GM13976 (cell line): ENCODE results near the gene PAX1.

Experiments
- DNase-seq: peaks from one replicate; pipeline ENCODE4 v3.0.0; 2012; ENCODE audit warnings: low spot score
- in situ Hi-C: fragments of 300-500 bp; cut with MboI; formaldehyde crosslinking; loops from one replicate; pipeline ENCODE4 v1.12.0; 2022; ENCODE audit warnings: low sequenced_read_pairs, mixed read lengths, inconsistent platforms; ENCODE audit not compliant: unreplicated experiment
- TF ChIP-seq, protein P1 (sequence below): IDR thresholded peaks from 2 replicates; pipeline ENCODE4 v1.5.1; 2012; ENCODE audit warnings: borderline replicate concordance, mild to moderate bottlenecking; ENCODE audit not compliant: insufficient read depth; ENCODE audit errors: extremely low read depth, missing control alignments, control extremely low read depth

PAX1 gene

DNA sequence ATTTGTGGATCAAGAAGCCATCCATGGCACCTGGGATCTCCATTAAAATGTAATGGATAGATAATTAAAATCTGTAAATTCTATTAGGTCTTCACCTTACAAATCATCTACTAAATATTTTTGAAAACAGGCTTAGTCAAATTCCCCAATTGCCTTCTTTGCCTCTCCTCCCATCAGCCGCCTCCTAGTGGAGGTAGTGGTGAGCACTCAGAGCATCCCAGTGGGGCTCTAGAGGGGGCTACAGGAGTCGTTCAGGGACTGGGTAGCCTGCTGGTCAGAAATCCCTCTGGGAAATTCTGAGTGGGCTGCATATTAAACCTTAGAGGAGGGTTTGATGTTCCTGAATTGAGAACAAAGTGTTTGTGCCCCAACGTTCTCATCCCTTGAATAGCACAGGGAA is 20.8 kb upstream of the PAX1 start:
- no peak for DNase-seq
- TF ChIP-seq, protein P1, sequence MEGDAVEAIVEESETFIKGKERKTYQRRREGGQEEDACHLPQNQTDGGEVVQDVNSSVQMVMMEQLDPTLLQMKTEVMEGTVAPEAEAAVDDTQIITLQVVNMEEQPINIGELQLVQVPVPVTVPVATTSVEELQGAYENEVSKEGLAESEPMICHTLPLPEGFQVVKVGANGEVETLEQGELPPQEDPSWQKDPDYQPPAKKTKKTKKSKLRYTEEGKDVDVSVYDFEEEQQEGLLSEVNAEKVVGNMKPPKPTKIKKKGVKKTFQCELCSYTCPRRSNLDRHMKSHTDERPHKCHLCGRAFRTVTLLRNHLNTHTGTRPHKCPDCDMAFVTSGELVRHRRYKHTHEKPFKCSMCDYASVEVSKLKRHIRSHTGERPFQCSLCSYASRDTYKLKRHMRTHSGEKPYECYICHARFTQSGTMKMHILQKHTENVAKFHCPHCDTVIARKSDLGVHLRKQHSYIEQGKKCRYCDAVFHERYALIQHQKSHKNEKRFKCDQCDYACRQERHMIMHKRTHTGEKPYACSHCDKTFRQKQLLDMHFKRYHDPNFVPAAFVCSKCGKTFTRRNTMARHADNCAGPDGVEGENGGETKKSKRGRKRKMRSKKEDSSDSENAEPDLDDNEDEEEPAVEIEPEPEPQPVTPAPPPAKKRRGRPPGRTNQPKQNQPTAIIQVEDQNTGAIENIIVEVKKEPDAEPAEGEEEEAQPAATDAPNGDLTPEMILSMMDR: no peak
- in situ Hi-C loops: no loop called here

DNA sequence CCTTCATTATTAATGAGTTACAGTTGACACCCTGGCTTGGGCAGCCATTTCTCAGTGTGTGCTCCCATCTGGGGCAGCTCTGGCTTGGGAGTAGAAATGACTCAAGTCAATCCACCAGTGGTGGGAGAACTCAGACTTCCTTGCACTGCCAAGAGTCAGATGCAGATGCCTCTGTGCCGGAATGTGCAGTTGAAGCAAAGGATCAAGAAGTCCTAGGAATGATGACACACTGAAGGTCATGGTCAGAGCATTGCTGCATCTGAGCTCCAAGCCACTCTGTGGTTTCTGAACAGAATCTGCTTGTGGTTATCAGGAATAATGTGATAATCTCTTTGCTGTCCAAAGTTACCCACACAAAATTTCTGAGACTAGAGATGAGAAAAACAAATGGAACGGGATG is 19.5 kb upstream of the PAX1 start:
- no peak for DNase-seq
- TF ChIP-seq, protein P1: no peak
- in situ Hi-C loops: no loop called here

DNA sequence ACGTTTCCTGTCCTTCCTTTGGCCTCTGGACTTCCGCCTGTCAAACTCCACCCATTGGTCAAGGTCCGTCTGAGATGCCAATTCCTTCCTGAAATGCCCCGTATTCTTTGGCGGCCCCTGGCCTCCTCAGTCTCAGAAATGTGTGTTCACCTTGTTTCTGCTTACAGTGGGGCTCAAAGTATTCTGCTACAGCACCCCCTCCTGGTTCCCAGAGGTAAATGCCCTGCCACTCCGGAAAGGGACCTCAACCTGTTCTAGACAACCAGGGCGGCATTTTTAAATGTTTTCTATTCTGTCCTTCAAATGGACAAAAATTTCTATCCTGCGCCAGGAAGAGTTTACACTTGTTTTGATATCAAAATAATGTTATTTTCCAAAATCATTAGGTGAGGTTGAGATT is 12.1 kb upstream of the PAX1 start:
- in situ Hi-C loops: no loop called here
- TF ChIP-seq, protein P1: peak; percentile 22

DNA sequence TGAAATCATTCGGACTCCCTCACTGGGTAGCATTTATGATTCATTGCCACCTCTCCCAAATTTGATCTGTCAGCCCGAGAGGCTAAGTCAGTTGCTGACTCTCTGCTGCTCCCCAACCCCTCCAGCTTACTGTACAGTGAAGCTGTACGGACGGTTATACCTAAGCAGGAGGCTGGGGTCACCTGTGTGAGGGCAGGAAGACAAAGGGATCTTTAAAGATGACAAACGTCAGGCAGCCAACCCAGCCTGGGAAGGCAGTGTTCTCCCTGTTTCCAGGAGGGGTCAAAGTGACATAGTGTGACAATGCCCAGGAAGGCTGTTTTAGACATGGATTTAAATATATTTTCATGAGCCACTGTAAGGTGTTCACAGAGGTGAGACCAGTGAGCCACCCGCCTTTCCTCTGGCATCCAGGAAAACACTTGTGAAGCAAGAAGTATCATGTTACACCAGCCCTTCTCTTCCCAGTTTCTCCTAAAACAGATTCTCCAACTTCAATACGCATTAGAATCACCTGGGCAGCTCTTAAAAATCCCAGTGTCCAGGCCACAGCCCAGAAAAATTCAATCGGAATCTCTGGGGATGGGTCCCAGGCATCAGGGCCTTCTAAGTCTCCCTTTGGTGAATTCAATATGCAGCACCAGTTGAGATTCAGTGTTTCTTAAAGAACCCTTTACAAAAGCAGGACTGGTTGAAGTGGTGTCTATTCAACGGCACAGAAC is 6.8 kb upstream of the PAX1 start:
- no peak for DNase-seq
- TF ChIP-seq, protein P1: no peak
- in situ Hi-C loops: no loop called here

More for the DNA sequence above, 12.1 kb upstream of the PAX1 start:
- DNase-seq: no peak

DNA sequence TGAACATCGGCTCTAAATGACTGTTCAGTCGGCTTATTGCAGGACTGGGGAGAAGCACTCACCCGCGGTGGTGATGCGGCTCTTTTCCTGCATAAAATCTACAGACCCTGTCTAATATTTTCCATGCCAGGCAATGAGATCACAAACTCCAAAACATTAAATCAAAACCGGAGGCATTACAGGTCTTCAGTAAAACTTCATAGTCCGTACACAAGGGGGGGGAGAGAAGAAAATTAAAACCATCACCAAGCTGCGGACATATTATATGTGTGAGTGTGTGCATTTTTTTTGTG is 6.3 kb upstream of the PAX1 start:
- in situ Hi-C loops: no loop called here
- TF ChIP-seq, protein P1: no peak

DNA sequence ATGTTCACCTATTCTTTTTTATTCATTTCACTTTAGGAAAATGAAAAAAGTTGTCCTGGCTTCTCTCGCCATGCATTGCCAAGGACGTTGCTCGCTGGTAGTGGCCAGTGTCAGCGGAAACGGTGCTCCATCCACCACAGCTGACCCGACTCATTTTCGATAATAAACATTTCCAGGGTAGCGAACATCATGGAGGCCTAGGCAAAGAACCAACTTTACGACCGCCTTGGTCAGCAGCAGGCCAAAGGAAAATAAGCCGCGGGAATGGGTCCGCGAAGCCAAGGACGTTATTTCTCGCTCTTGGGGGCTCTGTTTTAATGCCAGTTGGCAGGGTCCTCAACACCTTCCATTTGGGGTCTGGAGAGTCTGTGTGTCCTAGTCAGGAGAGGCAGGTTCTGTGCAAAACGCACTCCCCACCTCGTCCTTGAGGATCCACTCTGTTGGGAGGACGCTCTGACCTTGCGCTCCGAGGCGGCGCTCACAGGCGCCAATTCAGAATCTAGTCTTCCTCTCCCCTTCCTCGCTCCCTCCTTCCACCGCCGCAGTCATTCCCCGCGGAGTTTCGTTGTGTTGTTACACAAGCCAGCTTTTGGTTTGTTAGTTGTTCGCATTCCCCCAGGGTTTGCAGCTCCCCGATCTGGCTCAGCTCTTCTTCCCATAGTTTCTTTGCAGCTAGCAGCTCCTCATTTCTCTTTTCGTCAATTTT is 4.1 kb upstream of the PAX1 start:
- TF ChIP-seq, protein P1: no peak
- DNase-seq: no peak
- in situ Hi-C loops: loop anchor here (25.0 kb wide), 1 partner anchor 611 kb away; no protein-coding TSS in a partner anchor

More for the DNA sequence above, 6.3 kb upstream of the PAX1 start:
- no peak for DNase-seq

DNA sequence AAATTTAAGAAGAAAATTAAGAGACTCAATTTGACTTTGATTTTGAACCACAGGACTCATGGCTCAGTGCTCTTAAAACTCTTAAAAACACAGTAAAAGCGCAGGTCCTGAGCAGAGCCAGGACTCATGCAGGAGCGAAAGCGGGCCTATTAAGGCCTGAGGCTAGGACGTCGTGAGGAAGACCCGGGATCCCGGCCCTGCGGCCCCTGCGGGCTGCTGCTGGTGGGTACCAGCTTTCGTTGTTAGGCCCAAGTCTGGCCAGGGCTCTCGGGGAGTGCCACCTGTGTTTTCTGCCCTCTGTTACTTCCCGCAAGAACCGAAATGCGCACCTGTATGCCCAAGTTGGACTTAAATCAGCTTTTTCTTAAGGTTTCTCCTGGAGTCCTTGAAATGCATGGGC is 3.4 kb upstream of the PAX1 start:
- TF ChIP-seq, protein P1: no peak
- DNase-seq: no peak
- in situ Hi-C loops: loop anchor here (25.0 kb wide), 1 partner anchor 610 kb away; no protein-coding TSS in a partner anchor
